Measurements from ENCODE around the gene CEP131.

CEP131 gene

DNA sequence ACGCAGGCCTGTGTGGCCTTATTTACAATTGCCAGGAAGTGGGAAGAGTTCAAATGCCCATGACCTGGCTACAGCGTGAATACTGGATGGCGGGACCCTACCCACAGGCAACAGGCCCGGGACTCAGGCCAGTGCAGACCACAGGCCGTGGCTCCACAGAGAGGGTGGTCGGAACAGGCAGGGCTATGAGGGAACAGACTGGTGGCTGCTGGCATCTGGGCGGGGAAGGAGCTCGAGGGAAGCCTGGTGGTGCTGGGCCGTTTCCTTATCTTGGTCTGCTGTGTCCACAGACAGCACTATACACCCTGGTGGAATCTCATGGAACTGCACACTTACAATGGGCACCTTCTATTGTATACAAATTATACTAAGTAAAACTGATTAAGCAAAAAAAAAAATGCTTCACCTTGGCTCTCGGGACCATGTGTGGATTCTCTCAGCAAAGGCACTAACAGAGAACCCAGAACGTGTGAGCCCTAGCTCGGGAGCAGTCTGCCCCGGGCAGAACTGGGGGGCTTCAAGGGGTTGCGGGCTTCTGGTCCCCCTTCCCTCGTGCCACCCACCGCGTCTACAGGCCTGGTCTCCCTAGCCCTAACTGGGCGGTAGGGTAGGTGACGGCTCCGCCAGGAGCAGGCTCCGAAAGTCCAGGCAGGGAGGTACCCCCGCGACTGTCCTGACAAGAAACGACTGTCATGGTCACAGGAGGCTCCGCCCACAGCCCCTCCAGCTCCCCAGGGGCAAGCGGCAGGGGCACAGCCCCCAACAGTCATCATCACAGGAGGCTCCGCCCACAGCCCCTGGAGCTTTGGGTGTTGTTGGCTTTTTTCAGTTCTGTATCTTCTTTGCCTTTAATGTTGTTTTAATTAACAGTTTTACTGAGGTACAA lies 21.8 kb downstream of the CEP131 start:
- Histone ChIP-seq H2AFZ (ENCODE audit: low read depth, low read length, severe bottlenecking) (no peak overlapping the region), H3K36me3 (ENCODE audit: low read length) (no peaks in the 10 kb centered on the region), H3K9me2 (replicated peaks; ENCODE audit: insufficient read depth, low read length) (no peaks in the 10 kb centered on the region), H3K4me3 (ENCODE audit: insufficient read depth, low read length, poor library complexity, severe bottlenecking) (no peak overlapping the region), H3K79me2 (ENCODE audit: insufficient read depth, low read length) (no peaks in the 10 kb centered on the region), H3K27ac (ENCODE audit: low read depth, low read length) (no peak overlapping the region), H3K27me3 (ENCODE audit: low read length) (no peaks in the 10 kb centered on the region), H3K4me2 (ENCODE audit: low read depth, low read length, poor library complexity, severe bottlenecking) (no peak overlapping the region), H4K20me1 (ENCODE audit: low read depth, low read length) (no peaks in the 10 kb centered on the region), H3F3A (ENCODE audit: insufficient read depth) (no peaks in the 10 kb centered on the region), H3K9ac (ENCODE audit: low read length) (no peak overlapping the region), H3K9me3 (ENCODE audit: insufficient read depth, low read length) (no peaks in the 10 kb centered on the region)
- peak; percentile 28 for TF ChIP-seq CTCF (IDR thresholded peaks at IDR 0.05; ENCODE audit: insufficient read depth, low read length, poor library complexity, severe bottlenecking)
- TF ChIP-seq EZH2phosphoT487 (conservative IDR thresholded peaks at IDR 0.05; ENCODE audit: low read length) = no peak

GRCh38 chr17:81200201-81200600 lies 22.6 kb downstream of the CEP131 start:
- no peak overlapping the region for H3K27ac ChIP-seq (ENCODE audit: low read depth, low read length)
- no peaks in the 10 kb centered on the region for H3K36me3 ChIP-seq (ENCODE audit: low read length)
- H3K9me2 ChIP-seq (replicated peaks; ENCODE audit: insufficient read depth, low read length) = no peaks in the 10 kb centered on the region
- no peak overlapping the region for H2AFZ ChIP-seq (ENCODE audit: low read depth, low read length, severe bottlenecking)
- no peaks in the 10 kb centered on the region for H3K27me3 ChIP-seq (ENCODE audit: low read length)
- H3K4me3 ChIP-seq (ENCODE audit: insufficient read depth, low read length, poor library complexity, severe bottlenecking) = no peak overlapping the region
- no peaks in the 10 kb centered on the region for H3K9me3 ChIP-seq (ENCODE audit: insufficient read depth, low read length)
- no peaks in the 10 kb centered on the region for H3K79me2 ChIP-seq (ENCODE audit: insufficient read depth, low read length)
- H3K4me2 ChIP-seq (ENCODE audit: low read depth, low read length, poor library complexity, severe bottlenecking) = no peak overlapping the region
- H3F3A ChIP-seq (ENCODE audit: insufficient read depth) = no peaks in the 10 kb centered on the region
- TF ChIP-seq CTCF (IDR thresholded peaks at IDR 0.05; ENCODE audit: insufficient read depth, low read length, poor library complexity, severe bottlenecking) (no peak), EZH2phosphoT487 (conservative IDR thresholded peaks at IDR 0.05; ENCODE audit: low read length) (no peak)
- no peak overlapping the region for H3K9ac ChIP-seq (ENCODE audit: low read length)
- H4K20me1 ChIP-seq (ENCODE audit: low read depth, low read length) = no peaks in the 10 kb centered on the region

DNA sequence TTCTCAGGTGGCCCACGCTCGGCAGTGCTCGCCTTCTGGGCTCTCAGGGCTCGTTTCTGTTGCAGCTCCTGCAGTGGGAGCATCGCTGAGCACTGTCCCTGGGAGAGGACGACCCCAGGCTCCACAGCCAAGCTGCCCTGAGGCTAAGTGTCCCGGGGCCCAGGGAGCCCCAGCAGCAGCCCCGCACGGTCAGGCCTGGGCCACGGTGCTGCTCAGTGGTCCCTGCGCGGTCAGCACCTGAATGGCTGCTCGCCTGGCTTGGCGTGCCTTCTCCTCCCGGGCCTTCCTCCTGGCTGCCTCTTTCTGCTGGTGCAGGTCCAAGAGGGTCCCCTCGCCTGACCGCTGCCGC lies 23.3 kb downstream of the CEP131 start:
- H3K36me3 ChIP-seq (ENCODE audit: low read length) = no peaks in the 10 kb centered on the region

More for the DNA sequence above, 23.3 kb downstream of the CEP131 start:
- Histone ChIP-seq H3K4me2 (ENCODE audit: low read depth, low read length, poor library complexity, severe bottlenecking) (no peak overlapping the region), H3K9me2 (replicated peaks; ENCODE audit: insufficient read depth, low read length) (no peaks in the 10 kb centered on the region), H3K79me2 (ENCODE audit: insufficient read depth, low read length) (no peaks in the 10 kb centered on the region), H3K27ac (ENCODE audit: low read depth, low read length) (no peak overlapping the region), H3F3A (ENCODE audit: insufficient read depth) (no peaks in the 10 kb centered on the region), H3K4me3 (ENCODE audit: insufficient read depth, low read length, poor library complexity, severe bottlenecking) (no peak overlapping the region), H4K20me1 (ENCODE audit: low read depth, low read length) (no peaks in the 10 kb centered on the region), H3K9me3 (ENCODE audit: insufficient read depth, low read length) (no peaks in the 10 kb centered on the region), H3K27me3 (ENCODE audit: low read length) (no peaks in the 10 kb centered on the region), H3K9ac (ENCODE audit: low read length) (no peak overlapping the region), H2AFZ (ENCODE audit: low read depth, low read length, severe bottlenecking) (no peak overlapping the region)
- TF ChIP-seq EZH2phosphoT487 (conservative IDR thresholded peaks at IDR 0.05; ENCODE audit: low read length) (no peak), CTCF (IDR thresholded peaks at IDR 0.05; ENCODE audit: insufficient read depth, low read length, poor library complexity, severe bottlenecking) (no peak)

All from SU-DHL-6 (cell line).